Muscle layer of duodenum (tissue), 2 donors: ENCODE measurements around the gene LBHD1.
A peak's percentile ranks its signal among the peaks of the same experiment; 100 is the strongest.
"Not testable (repeated sequence)": the region's sequence is repeated elsewhere in the genome, so short reads cannot be mapped to it uniquely, and the experiment has no call there.

Source experiments
- H3K27ac ChIP-seq: one replicate; pipeline ENCODE4 v1.7.0; 2013; ENCODE audit warnings: mild to moderate bottlenecking, low read length
- H3K27me3 ChIP-seq: one replicate; pipeline ENCODE4 v1.7.0; 2013; ENCODE audit warnings: low read depth, mild to moderate bottlenecking, control low read depth, low read length
- H3K36me3 ChIP-seq, 2 donors: one replicate each; pipeline ENCODE4 v1.7.0; 2013; ENCODE audit warnings: low read length in 2 of 2, control low read depth in 1 of 2, mild to moderate bottlenecking in 1 of 2; ENCODE audit not compliant: insufficient read depth in 2 of 2, control insufficient read depth in 1 of 2
- H3K4me1 ChIP-seq, 2 donors: one replicate each; pipeline ENCODE4 v1.7.0; 2013; ENCODE audit warnings: low read length in 2 of 2, mild to moderate bottlenecking in 2 of 2, control low read depth in 1 of 2, moderate library complexity in 1 of 2; ENCODE audit not compliant: insufficient read depth in 2 of 2, control insufficient read depth in 1 of 2
- H3K4me3 ChIP-seq, 2 donors: one replicate each; pipeline ENCODE4 v1.7.0; 2013; ENCODE audit warnings: low read length in 2 of 2, low read depth in 1 of 2, mild to moderate bottlenecking in 1 of 2
- H3K9me3 ChIP-seq, 2 donors: one replicate each; pipeline ENCODE4 v1.7.0; 2013; ENCODE audit warnings: low read length in 2 of 2, control low read depth in 1 of 2, mild to moderate bottlenecking in 1 of 2; ENCODE audit not compliant: control insufficient read depth in 1 of 2
- donor health status: healthy.

Gene LBHD1

DNA sequence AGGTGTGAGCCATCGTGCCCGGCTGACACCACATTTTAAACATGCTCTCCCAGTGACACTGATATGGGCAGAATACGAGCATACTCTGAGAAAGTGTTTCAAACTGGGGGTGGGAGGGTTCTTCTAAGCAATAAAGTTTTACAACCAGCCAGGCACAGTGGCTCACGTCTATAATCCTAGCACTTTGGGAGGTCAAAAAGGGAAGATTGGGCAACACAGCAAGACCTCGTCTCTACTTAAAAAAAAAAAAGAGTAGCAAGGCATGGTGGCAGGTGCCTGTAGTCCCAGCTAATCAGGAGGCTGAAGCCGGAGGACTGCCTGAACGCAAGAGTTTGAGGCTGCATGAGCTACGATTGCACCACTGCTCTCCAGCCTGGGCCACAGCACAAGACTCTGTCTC lies 27.8 kb downstream of the LBHD1 start:
- H3K36me3 ChIP-seq, result peaks cover 15 to 42% of the 10 kb centered on the region in 2 donors
- no peaks in the 10 kb centered on the region for H3K27me3 ChIP-seq
- no peaks in the 10 kb centered on the region for H3K9me3 ChIP-seq
- H3K4me1 ChIP-seq, result peaks cover 6 to 25% of the 10 kb centered on the region in 2 donors
- no peak overlapping the region for H3K4me3 ChIP-seq
- H3K27ac ChIP-seq, result no peak overlapping the region

- H3K4me3 ChIP-seq, result no peak overlapping the region
- H3K27ac ChIP-seq, result no peak overlapping the region
- peaks cover 66 to 79% of the 10 kb centered on the region in 2 donors for H3K36me3 ChIP-seq
- no peaks in the 10 kb centered on the region for H3K9me3 ChIP-seq
- no peaks in the 10 kb centered on the region for H3K27me3 ChIP-seq
- no peaks in the 10 kb centered on the region for H3K4me1 ChIP-seq
These were observed 39.6 kb downstream of the LBHD1 start for GRCh38 chr11:62632492-62632891.

GRCh38 chr11:62627713-62628112 lies 44.4 kb downstream of the LBHD1 start:
- Histone ChIP-seq H3K4me1 (no peaks in the 10 kb centered on the region), H3K27me3 (no peaks in the 10 kb centered on the region), H3K9me3 (no peaks in the 10 kb centered on the region), H3K4me3 (no peak overlapping the region), H3K36me3 (peaks cover 65 to 76% of the 10 kb centered on the region in 2 donors), H3K27ac (no peak overlapping the region)

DNA sequence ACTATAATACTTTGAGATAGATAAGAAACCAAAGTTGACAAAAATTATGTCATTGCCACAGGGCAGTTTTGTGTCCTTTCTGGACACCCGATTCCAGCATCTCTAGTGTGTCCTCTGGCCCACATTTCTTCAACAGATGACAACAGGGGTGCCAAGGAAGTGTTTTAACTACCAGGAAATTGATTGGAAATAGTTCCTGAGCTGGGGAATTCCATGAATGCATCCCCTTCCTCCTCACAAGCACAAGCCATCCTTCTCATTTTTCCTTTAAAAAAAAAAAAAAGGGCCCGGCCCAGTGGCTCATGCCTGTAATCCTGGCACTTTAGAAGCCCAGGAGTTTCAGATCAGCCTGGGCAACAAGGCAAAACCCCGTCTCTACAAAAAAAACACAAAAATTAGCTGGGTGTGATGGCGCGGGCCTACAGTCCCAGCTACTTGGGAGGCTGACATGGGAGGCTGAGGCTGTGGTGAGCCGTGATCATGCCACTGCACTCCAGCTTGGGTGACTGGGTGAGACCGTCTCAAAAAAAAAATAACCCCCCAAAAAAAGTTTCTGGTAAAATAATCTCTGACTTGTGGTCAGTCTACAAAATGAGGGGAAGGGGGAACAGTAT lies 49.5 kb downstream of the LBHD1 start:
- Histone ChIP-seq H3K27me3 (no peaks in the 10 kb centered on the region), H3K27ac (peak overlapping the region; percentile 90), H3K4me1 (peaks cover 9% of the 10 kb centered on the region in 2 donors), H3K36me3 (peaks cover 23 to 29% of the 10 kb centered on the region in 2 donors), H3K9me3 (no peaks in the 10 kb centered on the region), H3K4me3 (peak overlapping the region; percentile 81 to 94)

DNA sequence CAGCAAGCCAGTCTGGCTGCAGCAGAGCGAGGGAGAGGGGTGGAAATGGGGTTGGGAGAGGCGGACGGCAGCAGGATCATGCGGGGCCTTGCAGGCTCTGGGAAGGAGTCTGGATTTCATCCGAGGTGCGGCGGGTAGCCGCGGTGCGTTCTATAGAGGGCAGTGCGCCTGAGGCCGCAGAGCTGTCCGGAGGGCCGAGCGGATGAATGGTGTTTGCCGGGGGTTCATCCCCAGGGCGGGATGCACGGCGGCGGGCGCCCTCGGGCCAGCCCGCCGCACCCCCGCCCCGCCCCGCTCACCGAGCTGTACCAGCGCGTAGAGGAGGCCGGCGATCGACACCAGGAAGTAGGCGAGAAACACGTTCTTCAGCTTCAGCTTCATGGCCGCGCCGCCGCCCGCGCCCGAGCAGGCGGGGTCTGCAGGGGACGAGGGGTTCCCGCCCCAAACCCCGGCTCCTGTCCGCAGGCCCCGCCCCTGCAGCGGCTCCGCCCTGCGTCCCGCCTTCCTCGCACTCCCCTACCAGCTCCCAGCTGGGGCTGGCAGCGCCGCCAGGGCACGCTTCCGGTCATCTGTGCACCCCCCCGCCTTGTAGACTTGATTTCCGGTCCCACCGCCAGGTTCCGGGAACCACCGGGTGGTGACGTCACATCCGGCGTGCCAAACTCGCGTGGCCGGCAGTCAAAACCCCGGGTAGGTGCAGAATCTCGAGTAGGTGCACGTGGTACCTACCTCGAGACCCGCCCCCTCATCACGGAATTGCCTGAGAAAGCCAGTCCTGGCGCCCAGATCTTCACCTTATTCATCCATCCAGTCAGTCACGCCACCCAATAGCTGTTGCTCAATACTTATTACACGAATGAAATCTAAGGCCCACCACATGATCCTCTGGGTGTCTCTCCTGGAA lies 50.2 kb downstream of the LBHD1 start, which contains the start of gene B3GAT3:
Gene B3GAT3 (minus strand): TSS at position 420 of the 904 bp plus-strand sequence. CDS start 39 bp downstream, at position 381.
- Histone ChIP-seq H3K36me3 (peaks cover 18 to 28% of the 10 kb centered on the region in 2 donors), H3K4me3 (peak within 1 kb of the TSS; percentile 81 to 94), H3K27me3 (no peaks in the 10 kb centered on the region), H3K4me1 (peaks cover 9% of the 10 kb centered on the region in 2 donors), H3K9me3 (no peaks in the 10 kb centered on the region), H3K27ac (peak within 1 kb of the TSS; percentile 92)

DNA sequence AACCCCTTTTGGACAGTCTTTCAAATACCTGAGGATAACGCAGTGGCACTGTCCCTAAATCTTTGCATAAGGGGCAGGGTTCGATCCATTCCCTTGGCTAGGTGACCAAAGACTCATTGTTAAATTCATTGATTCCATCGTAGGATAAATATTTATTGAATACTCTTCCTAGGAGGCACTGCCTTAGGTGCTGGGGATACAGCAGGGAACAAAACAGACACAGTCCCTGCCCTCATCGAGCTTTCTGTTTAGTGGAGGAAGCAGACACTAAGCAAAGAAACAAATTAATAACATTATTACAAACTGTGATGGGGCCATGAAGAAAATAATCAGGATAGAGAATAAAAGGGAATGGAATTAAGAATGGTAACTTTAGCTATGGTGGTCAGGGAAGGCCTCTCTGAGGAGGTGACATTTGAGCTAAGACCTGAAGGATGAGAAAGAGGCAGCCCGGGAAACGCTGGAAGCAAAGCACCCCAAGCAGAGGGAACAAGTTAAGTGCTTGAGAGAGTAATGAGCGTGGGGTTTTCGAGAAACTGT lies 51.0 kb downstream of the LBHD1 start:
- Histone ChIP-seq H3K4me3 (peak overlapping the region; percentile 81 to 94), H3K27ac (peak overlapping the region; percentile 92)

GRCh38 chr11:62616957-62617356 lies 55.1 kb downstream of the LBHD1 start:
- H3K27me3 ChIP-seq, H3K27ac ChIP-seq, H3K9me3 ChIP-seq, H3K4me3 ChIP-seq: not testable (repeated sequence)
- peaks cover 7 to 15% of the 10 kb centered on the region in 2 donors for H3K36me3 ChIP-seq
- H3K4me1 ChIP-seq, result peaks cover 9 to 14% of the 10 kb centered on the region in 2 donors

More for the DNA sequence above, 51.0 kb downstream of the LBHD1 start:
- Histone ChIP-seq H3K27me3 (no peaks in the 10 kb centered on the region), H3K4me1 (peaks cover 9% of the 10 kb centered on the region in 2 donors), H3K9me3 (no peaks in the 10 kb centered on the region), H3K36me3 (peaks cover 11 to 28% of the 10 kb centered on the region in 2 donors)

DNA sequence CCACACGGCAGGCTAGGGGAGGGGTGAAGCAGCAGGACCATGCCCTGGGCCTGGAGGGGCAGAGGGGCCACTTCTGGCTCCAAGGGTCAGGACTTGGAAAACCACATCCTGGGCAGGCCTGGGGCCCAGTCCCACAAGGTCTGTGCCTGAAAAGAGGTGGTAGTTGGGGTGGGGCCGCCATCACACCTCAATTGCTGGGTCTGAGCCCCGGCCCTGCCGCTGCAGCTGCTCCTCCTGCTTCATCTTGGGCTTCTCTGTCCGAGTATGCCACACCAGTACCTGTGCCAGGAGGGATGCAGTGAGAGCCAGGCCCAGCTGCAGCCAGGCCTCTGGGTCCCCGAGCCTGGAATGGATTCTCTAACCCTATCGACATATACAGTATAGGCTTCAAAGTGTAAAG lies 56.5 kb downstream of the LBHD1 start:
- peaks cover 6 to 21% of the 10 kb centered on the region in 2 donors for H3K4me1 ChIP-seq
- H3K27me3 ChIP-seq, result no peaks in the 10 kb centered on the region
- no peaks in the 10 kb centered on the region for H3K9me3 ChIP-seq
- H3K4me3 ChIP-seq, result no peak overlapping the region
- no peak overlapping the region for H3K27ac ChIP-seq
- peaks cover 8 to 15% of the 10 kb centered on the region in 2 donors for H3K36me3 ChIP-seq

- H3K9me3 ChIP-seq, result no peaks in the 10 kb centered on the region
- peaks cover 11 to 15% of the 10 kb centered on the region in 2 donors for H3K36me3 ChIP-seq
- peaks cover 5 to 18% of the 10 kb centered on the region in 2 donors for H3K4me1 ChIP-seq
- no peak overlapping the region for H3K4me3 ChIP-seq
- no peaks in the 10 kb centered on the region for H3K27me3 ChIP-seq
- no peak overlapping the region for H3K27ac ChIP-seq
These were observed 57.8 kb downstream of the LBHD1 start for GRCh38 chr11:62614275-62614674.

DNA sequence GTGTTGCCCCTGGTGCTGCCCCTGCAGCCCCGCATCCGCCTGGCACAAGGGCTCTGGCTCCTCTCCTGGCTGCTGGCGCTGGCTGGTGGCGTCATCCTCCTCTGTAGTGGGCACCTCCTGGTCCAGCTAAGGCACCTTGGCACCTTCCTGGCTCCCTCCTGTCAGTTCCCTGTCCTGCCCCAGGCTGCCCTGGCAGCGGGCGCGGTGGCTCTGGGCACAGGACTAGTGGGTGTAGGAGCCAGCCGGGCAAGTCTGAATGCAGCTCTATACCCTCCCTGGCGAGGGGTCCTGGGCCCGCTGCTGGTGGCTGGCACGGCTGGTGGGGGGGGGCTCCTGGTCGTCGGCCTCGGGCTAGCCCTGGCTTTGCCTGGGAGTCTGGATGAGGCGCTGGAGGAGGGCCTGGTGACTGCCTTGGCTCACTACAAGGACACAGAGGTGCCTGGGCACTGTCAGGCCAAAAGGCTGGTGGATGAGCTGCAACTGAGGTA lies 58.7 kb downstream of the LBHD1 start:
- H3K27me3 ChIP-seq, result no peaks in the 10 kb centered on the region
- H3K27ac ChIP-seq, result peak overlapping the region; percentile 23
- peaks cover 5 to 18% of the 10 kb centered on the region in 2 donors for H3K4me1 ChIP-seq
- H3K9me3 ChIP-seq, result no peaks in the 10 kb centered on the region
- peaks cover 15 to 22% of the 10 kb centered on the region in 2 donors for H3K36me3 ChIP-seq
- peak overlapping the region in 1 of 2 donors; percentile 72 for H3K4me3 ChIP-seq
